A549 (cell line): ENCODE measurements around the gene PCDH9.

Experiments used
- BHLHE40 ChIP-seq: IDR thresholded peaks from 2 replicates; pipeline ENCODE4 v1.6.1; 2012; ENCODE audit warnings: low read depth, low read length, inconsistent platforms
- CTCF ChIP-seq: fragments of >200 bp; sonication (Bioruptor Twin); formaldehyde crosslinking; IDR thresholded peaks from 3 replicates; pipeline ENCODE4 v1.5.1; 2016
- ELK1 ChIP-seq: fragments of 150-350 bp; IDR thresholded peaks from 2 replicates; pipeline ENCODE4 v1.6.1; 2014; ENCODE audit warnings: low read depth, mild to moderate bottlenecking, low read length
- HMGXB4 ChIP-seq: fragments of 250-450 bp; sonication (Bioruptor Pico); IDR thresholded peaks from 2 replicates; pipeline ENCODE4 v1.5.0; 2021; ENCODE audit warnings: mild to moderate bottlenecking, moderate library complexity, borderline replicate concordance
- MAX ChIP-seq: IDR thresholded peaks from 2 replicates; pipeline ENCODE4 v1.6.1; 2012
- MYC ChIP-seq: IDR thresholded peaks from 2 replicates; pipeline ENCODE4 v1.6.1; 2012; ENCODE audit warnings: mild to moderate bottlenecking, inconsistent platforms, low read length, improper control_type of control experiment, borderline replicate concordance
- NFE2L2 ChIP-seq: fragments of 150-350 bp; conservative IDR thresholded peaks from 2 replicates; pipeline ENCODE4 v1.6.1; 2014; ENCODE audit warnings: low read length
- PBX3 ChIP-seq: IDR thresholded peaks from 2 replicates; pipeline ENCODE4 v1.6.1; 2012
- POLR2A ChIP-seq: IDR thresholded peaks from 2 replicates; pipeline ENCODE4 v1.6.1; 2012; ENCODE audit warnings: mild to moderate bottlenecking, low read length
- REST ChIP-seq: fragments of 200-600 bp; sonication (generic); IDR thresholded peaks from 2 replicates; pipeline ENCODE4 v1.6.1; 2016; ENCODE audit warnings: antibody characterized with exemption, mild to moderate bottlenecking, moderate library complexity
- RNF2 ChIP-seq: fragments of 200-600 bp; sonication (generic); IDR thresholded peaks from 2 replicates; pipeline ENCODE4 v1.6.1; 2016; ENCODE audit warnings: low read depth, mild to moderate bottlenecking, antibody characterized with exemption, moderate library complexity, borderline replicate concordance
- SMC3 ChIP-seq: fragments of >200 bp; sonication (Bioruptor Twin); formaldehyde crosslinking; IDR thresholded peaks from 3 replicates; pipeline ENCODE4 v1.6.1; 2018; ENCODE audit warnings: inconsistent platforms
- ZC3H11A ChIP-seq: fragments of 450-650 bp; IDR thresholded peaks from 2 replicates; pipeline ENCODE4 v1.6.1; 2014; ENCODE audit warnings: antibody characterized with exemption, mild to moderate bottlenecking

GRCh38 chr13:66430269-66430668, 799.9 kb downstream of the PCDH9 start:
- TF ChIP-seq NFE2L2 (no peak), ZC3H11A (no peak), SMC3 (no peak), POLR2A (no peak), CTCF (no peak), MAX (no peak), BHLHE40 (no peak), ELK1 (no peak), PBX3 (no peak), REST (no peak), MYC (no peak), HMGXB4 (CRISPR knock-in tag) (no peak), RNF2 (no peak)
